Epithelial cell of esophagus (primary cell): ENCODE results near the gene RASD2.

Experiments
- DNase-seq: peaks from one replicate; pipeline ENCODE4 v3.0.0; 2010; ENCODE audit warnings: low read depth
- H3K4me3 ChIP-seq: 2 replicates; pipeline ENCODE4 v1.5.1; 2011; ENCODE audit warnings: mild to moderate bottlenecking, low read length, control low read depth
- TF ChIP-seq, protein P1 (sequence below): IDR thresholded peaks from 2 replicates; pipeline ENCODE4 v1.5.1; 2011; ENCODE audit warnings: low read depth, mild to moderate bottlenecking, low read length, control low read depth, inconsistent platforms; ENCODE audit not compliant: insufficient read depth; ENCODE audit errors: missing control alignments

Gene RASD2

DNA sequence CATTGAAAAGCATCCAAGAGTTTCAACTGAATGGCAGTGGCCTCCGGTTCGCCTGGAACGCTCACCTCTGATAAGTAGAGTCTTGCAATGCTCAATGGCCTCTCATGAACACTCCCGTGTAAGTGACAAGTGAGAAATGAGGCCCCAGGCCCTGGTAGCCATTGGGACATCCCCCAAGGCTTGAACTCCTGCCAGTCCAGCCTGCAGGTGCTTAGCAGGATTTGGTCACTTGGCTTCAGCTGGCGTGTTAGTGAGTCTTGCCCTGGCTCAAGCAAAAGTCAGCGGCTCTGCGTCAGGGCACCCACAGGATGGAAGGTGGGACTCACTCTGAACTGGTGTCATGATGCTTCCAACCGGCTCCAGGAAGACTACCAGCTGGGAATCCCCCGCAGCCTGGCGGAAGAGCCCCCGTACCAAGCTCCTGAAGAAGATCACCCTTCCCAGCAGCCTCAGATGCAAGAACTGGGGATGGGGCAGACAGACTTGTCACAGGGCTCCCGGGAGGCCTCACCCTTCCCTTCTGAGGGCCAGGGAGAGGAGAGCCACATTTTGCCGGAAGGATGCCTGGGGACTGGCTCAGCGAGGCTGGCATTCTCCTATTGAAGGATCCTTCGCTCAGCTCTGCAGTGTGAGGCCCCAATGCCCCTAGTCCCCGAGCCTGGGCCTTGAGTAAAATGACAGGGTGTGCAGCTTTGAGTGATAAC, 57.2 kb downstream of the RASD2 start:
- TF ChIP-seq, protein P1, sequence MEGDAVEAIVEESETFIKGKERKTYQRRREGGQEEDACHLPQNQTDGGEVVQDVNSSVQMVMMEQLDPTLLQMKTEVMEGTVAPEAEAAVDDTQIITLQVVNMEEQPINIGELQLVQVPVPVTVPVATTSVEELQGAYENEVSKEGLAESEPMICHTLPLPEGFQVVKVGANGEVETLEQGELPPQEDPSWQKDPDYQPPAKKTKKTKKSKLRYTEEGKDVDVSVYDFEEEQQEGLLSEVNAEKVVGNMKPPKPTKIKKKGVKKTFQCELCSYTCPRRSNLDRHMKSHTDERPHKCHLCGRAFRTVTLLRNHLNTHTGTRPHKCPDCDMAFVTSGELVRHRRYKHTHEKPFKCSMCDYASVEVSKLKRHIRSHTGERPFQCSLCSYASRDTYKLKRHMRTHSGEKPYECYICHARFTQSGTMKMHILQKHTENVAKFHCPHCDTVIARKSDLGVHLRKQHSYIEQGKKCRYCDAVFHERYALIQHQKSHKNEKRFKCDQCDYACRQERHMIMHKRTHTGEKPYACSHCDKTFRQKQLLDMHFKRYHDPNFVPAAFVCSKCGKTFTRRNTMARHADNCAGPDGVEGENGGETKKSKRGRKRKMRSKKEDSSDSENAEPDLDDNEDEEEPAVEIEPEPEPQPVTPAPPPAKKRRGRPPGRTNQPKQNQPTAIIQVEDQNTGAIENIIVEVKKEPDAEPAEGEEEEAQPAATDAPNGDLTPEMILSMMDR, result no peak
- no peak for DNase-seq
- H3K4me3 ChIP-seq, result no peak overlapping the region

DNA sequence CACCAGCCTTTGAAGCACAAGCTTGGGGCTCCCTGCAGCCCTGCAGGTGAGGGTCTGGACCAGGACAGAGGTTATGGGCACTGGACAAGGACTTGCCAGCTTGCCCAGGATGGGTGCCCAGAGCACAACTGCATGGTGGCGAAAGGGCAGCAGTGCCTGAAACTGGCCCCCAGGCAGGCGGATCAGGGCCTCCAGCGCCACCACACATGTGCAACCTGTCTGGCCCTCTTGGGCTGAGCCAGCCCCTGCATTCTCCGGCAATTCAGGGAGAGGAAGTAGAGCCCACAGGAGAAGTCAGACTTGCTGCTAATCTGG, 57.7 kb downstream of the RASD2 start:
- H3K4me3 ChIP-seq, result no peak overlapping the region
- no peak for DNase-seq
- TF ChIP-seq, protein P1, result no peak

DNA sequence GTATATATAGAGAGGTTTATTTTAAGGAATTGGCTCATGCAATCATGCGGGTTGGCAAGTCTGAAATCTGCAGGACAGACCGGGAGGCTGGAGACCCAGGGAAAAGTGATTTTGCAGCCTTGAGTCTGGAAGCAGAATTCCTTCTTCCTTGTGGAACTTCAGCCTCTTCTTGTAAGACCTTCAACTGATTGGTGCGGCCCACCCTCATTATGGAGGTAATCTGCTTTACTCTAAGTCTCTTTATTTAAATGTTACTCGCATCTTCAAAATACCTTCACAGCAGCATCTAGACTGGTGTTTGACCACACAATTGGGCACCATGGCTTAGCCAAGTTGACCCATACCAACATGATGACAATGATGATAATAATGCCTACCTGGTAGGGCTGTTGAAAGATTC, 58.7 kb downstream of the RASD2 start:
- TF ChIP-seq, protein P1, result no peak
- H3K4me3 ChIP-seq, result no peak overlapping the region
- no peak for DNase-seq

DNA sequence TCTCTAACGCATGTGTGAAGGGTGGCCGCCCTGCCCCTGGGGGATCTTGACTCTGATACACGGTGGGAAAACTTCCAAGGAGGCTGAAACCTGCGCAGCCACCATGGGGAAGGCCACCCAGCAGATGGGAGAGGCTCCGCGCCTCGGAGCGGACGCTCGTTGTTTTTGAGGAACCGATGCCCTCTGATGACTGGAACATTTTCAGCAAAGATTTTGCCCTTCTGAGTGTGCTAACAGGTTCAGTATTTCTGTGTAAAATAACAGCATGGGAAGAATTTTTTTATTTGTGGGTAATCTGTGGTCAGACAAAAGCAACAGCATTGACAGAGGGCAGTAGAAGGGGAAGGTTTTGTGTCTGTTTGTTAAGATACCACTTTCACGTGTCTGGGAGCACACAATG, 59.8 kb downstream of the RASD2 start:
- DNase-seq, result no peak
- TF ChIP-seq, protein P1, result no peak
- no peak overlapping the region for H3K4me3 ChIP-seq

GRCh38 chr22:35601013-35601580, 60.5 kb downstream of the RASD2 start:
- TF ChIP-seq, protein P1, result no peak
- H3K4me3 ChIP-seq, result no peak overlapping the region
- DNase-seq, result no peak

GRCh38 chr22:35601743-35602615, 61.3 kb downstream of the RASD2 start:
- H3K4me3 ChIP-seq, result no peak overlapping the region
- DNase-seq, result peak; percentile 98
- TF ChIP-seq, protein P1, result no peak
